Measurements from ENCODE around the gene SKIDA1.

The SKIDA1 gene

DNA sequence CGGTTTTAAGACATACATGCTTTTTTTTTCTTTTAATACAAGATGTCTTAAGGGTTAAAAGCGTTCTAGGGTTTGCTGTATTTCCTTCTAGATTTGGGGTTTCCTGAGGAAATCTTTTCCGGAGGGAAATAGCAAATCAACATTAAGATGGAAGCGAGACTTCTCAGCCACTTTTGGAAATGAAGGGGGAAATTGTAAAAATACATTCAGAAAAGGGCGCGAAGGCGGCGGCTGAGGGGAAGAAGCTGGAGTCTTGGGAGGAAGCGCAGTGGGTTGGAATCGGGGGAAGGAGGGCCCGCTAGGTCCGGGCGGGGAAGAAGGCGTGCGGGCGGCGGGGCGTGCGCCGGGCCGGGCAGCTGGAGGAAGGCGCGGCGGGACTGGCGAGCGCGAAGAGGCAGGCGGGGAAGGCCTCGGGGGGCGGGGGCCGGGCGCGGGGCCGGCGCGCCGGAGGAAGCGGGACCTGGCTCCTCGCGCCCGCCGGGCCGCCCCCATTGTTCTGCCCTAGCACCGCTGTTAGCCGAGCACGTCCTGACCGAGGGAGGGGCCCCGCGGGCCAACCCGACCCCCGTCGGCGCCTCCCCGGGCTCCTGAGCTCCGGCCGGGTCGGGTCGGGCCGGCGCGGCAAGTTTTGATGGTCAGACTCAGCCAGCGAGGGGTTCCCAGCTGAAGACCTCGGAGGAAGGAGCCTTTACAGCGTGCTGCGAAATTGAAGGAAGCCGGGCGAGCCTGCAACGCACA, 1.5 kb upstream of the SKIDA1 start:
- Histone ChIP-seq H3K9me3 (ENCODE audit: low read length) (no peaks in the 10 kb centered on the region), H4K20me1 (ENCODE audit: insufficient read depth, low read length) (no peaks in the 10 kb centered on the region), H3K27me3 (ENCODE audit: insufficient read depth, low read length) (no peaks in the 10 kb centered on the region), H3F3A (ENCODE audit: insufficient read depth, low read length) (0 out of 2 replicates have a peak, but pooled peaks cover 2% of the 10 kb centered on the region), H3K4me1 (ENCODE audit: insufficient read depth, low read length, severe bottlenecking) (peaks cover 39% of the 10 kb centered on the region), H2AFZ (ENCODE audit: low read length) (peak overlapping the region; percentile 4; the same call in 1 of the 2 replicates), H3K79me2 (ENCODE audit: insufficient read depth, low read length) (no peaks in the 10 kb centered on the region), H3K36me3 (ENCODE audit: insufficient read depth, low read length) (no peaks in the 10 kb centered on the region), H3K9me2 (ENCODE audit: low read depth, low read length) (no peaks in the 10 kb centered on the region), H3K27ac (ENCODE audit: low read depth, low read length, poor library complexity, severe bottlenecking) (no peak overlapping the region), H3K4me2 (ENCODE audit: low read length) (peak overlapping the region; percentile 75), H3K9ac (ENCODE audit: low read length) (peak overlapping the region; percentile 65), H3K4me3 (ENCODE audit: low read depth, low read length, poor library complexity, severe bottlenecking) (peak overlapping the region; percentile 62)
- TF ChIP-seq, protein P1, sequence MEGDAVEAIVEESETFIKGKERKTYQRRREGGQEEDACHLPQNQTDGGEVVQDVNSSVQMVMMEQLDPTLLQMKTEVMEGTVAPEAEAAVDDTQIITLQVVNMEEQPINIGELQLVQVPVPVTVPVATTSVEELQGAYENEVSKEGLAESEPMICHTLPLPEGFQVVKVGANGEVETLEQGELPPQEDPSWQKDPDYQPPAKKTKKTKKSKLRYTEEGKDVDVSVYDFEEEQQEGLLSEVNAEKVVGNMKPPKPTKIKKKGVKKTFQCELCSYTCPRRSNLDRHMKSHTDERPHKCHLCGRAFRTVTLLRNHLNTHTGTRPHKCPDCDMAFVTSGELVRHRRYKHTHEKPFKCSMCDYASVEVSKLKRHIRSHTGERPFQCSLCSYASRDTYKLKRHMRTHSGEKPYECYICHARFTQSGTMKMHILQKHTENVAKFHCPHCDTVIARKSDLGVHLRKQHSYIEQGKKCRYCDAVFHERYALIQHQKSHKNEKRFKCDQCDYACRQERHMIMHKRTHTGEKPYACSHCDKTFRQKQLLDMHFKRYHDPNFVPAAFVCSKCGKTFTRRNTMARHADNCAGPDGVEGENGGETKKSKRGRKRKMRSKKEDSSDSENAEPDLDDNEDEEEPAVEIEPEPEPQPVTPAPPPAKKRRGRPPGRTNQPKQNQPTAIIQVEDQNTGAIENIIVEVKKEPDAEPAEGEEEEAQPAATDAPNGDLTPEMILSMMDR (IDR thresholded peaks at IDR 0.05; ENCODE audit: low read length): no peak
- no peak for TF ChIP-seq EZH2 (IDR thresholded peaks at IDR 0.05; ENCODE audit: borderline replicate concordance, low read length)

GRCh38 chr10:21526188-21526859, 842 bp upstream of the SKIDA1 start:
- H3K27me3 ChIP-seq (ENCODE audit: insufficient read depth, low read length): no peaks in the 10 kb centered on the region
- H3K9me3 ChIP-seq (ENCODE audit: low read length): no peaks in the 10 kb centered on the region
- peak overlapping the region; percentile 4; the same call in 1 of the 2 replicates for H2AFZ ChIP-seq (ENCODE audit: low read length)
- no peak overlapping the region for H3K27ac ChIP-seq (ENCODE audit: low read depth, low read length, poor library complexity, severe bottlenecking)
- TF ChIP-seq EZH2 (IDR thresholded peaks at IDR 0.05; ENCODE audit: borderline replicate concordance, low read length): no peak
- TF ChIP-seq, protein P1 (IDR thresholded peaks at IDR 0.05; ENCODE audit: low read length): no peak
- no peaks in the 10 kb centered on the region for H3K79me2 ChIP-seq (ENCODE audit: insufficient read depth, low read length)
- no peaks in the 10 kb centered on the region for H3K9me2 ChIP-seq (ENCODE audit: low read depth, low read length)
- peak overlapping the region; percentile 62 for H3K4me3 ChIP-seq (ENCODE audit: low read depth, low read length, poor library complexity, severe bottlenecking)
- peak overlapping the region; percentile 75 for H3K4me2 ChIP-seq (ENCODE audit: low read length)
- peaks cover 39% of the 10 kb centered on the region for H3K4me1 ChIP-seq (ENCODE audit: insufficient read depth, low read length, severe bottlenecking)
- H3K9ac ChIP-seq (ENCODE audit: low read length): peak overlapping the region; percentile 65
- H4K20me1 ChIP-seq (ENCODE audit: insufficient read depth, low read length): no peaks in the 10 kb centered on the region
- H3K36me3 ChIP-seq (ENCODE audit: insufficient read depth, low read length): no peaks in the 10 kb centered on the region
- 0 out of 2 replicates have a peak, but pooled peaks cover 2% of the 10 kb centered on the region for H3F3A ChIP-seq (ENCODE audit: insufficient read depth, low read length)

DNA sequence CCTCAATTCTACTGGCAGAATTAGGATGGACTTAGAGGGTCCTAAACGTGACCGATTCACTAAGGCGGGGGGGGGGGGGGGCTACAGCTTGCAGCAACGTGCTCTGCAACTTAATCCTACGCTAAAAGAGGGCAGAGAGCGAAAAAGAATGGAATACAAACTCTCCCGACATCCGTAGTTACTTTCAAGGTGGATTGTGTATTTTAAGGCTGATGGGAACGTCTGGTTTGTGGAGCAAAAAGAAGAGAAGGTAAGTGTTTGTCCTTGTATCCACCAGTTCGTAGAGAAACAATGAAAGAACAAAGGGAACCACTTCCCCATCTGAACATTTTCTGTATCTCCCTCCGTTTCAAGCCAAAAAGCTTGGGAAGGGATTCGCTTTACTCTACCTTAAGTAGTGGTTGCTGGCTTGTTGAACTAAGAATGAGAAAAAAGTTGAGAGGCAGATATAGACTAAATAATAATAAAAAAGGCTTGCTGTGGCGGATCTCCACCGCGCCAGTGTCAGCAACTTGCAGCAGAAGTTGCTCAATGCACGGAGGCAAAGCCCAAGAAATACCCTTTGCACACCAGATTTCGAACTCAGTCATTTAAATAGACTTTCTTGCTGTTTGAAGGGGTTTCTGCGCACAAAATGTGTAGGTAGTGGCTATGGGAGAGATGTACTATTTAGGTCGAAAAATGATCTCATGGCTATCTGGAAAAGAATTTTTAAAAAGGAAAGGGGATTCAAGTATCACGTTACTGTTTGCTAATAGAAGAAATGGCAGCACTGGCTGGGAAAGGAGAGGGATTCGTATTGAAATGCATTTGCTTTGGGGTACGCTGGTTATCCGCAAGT, 736 bp downstream of the SKIDA1 start:
- Histone ChIP-seq H3K4me1 (ENCODE audit: insufficient read depth, low read length, severe bottlenecking) (peaks cover 43% of the 10 kb centered on the region), H3K4me2 (ENCODE audit: low read length) (peak overlapping the region; percentile 75), H3K27me3 (ENCODE audit: insufficient read depth, low read length) (no peaks in the 10 kb centered on the region), H3K36me3 (ENCODE audit: insufficient read depth, low read length) (no peaks in the 10 kb centered on the region), H4K20me1 (ENCODE audit: insufficient read depth, low read length) (no peaks in the 10 kb centered on the region), H3K9ac (ENCODE audit: low read length) (peak overlapping the region; percentile 65; the same call in 1 of the 2 replicates), H2AFZ (ENCODE audit: low read length) (peak overlapping the region; percentile 87; the same call in 1 of the 2 replicates), H3K27ac (ENCODE audit: low read depth, low read length, poor library complexity, severe bottlenecking) (no peak overlapping the region), H3K9me3 (ENCODE audit: low read length) (no peaks in the 10 kb centered on the region), H3K79me2 (ENCODE audit: insufficient read depth, low read length) (no peaks in the 10 kb centered on the region), H3F3A (ENCODE audit: insufficient read depth, low read length) (0 out of 2 replicates have a peak, but pooled peaks cover 2% of the 10 kb centered on the region), H3K9me2 (ENCODE audit: low read depth, low read length) (no peaks in the 10 kb centered on the region), H3K4me3 (ENCODE audit: low read depth, low read length, poor library complexity, severe bottlenecking) (peak overlapping the region; percentile 62)
- TF ChIP-seq, protein P1 (IDR thresholded peaks at IDR 0.05; ENCODE audit: low read length): no peak
- TF ChIP-seq EZH2 (IDR thresholded peaks at IDR 0.05; ENCODE audit: borderline replicate concordance, low read length): no peak
